ENCODE results near the gene MPV17.
"Not testable (repeated sequence)": the region's sequence is repeated elsewhere in the genome, so short reads cannot be mapped to it uniquely, and the experiment has no call there.

Gene MPV17

DNA sequence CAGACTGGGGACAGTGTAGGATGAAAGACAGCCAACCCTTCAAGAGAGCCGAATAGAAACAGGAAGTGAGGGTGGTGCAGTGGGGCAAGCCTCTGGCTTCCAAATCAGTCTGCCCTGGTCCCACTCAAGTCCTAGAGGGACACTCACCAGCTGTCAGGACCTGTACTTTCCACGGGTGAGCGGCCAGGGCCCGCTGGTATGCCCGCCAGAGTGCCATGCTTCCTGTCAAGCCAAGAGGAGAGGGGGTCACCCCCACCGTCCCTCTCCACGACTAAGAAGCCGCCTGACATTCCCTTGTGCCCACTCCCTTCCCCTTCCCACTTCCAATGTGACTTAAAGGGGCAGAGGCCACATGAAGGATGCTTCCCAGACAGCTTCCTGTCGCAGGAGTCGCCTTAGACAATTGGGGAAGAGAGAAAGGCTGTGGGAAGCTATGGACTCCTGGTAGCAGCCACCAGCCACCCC lies 564 bp downstream of the MPV17 start:
- no peak for DNase-seq (ENCODE audit: low spot score)

DNA sequence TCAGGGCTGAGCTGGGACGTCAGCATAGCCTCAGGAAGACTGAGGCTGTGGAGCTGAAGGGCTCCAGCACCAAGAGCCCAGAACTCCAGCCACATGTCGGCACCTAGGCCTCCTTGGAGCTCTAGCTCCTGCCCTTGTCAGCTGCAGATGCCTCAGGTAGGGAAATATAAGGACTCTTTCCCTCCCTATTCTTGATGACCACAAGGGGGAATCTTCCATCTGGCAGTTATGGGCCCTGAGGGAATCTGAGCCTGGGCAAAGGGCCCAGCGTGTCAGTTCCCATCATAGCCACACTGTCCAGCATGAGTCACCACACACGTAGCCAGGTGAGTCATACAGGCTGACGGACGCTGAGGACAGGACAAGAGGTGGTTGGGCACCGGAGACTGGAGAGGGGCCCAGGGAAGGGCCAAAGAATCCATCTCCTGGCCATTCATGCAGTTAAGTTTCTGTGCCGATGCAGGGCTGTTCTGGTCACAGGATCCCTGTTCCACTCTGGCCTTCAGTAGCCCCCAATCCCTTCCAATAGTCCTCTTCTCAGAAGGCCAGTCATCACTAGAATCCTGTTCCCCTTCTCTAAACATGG lies 1.8 kb downstream of the MPV17 start:
- DNase-seq (ENCODE audit: low spot score), result peak; percentile 74

GRCh38 chr2:27319839-27320238 lies 3.1 kb downstream of the MPV17 start:
- not testable (repeated sequence) for DNase-seq (ENCODE audit: low spot score)

DNA sequence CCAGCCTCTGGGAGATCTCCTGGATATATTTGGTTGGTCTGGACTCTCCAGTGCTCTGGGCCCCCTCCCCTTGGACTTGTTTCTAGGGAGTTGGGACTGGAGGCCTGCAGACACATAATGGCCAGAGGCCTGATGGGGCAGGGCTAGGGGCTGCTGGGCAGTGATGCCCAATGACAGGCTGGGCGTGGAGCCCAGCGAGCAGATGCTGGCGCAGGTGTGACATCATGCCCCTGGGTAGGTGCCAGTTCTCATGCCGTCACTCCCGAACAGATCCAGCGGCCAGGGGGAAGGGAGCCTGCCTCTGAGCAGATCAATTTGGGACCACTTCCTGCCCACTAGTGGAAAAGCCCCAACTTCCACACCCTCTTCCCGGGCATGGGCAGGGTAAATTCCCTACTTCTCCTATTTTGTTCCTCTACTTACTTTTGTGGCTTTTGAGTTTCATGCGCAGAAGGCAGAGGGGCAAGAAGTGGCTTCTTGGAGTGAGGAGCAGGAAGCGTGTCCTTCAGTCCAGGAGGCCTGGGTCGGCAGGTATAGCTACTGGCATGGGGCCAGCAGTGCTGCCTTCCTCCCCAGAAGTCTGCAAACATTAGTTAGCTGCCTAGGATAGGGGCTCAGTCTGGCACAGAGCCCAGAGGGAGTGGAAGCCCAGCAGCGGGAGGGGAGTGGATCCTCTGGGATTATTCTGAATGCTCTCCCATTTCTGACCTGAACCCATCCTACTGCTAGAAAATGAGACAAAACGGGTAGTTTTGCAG lies 6.1 kb downstream of the MPV17 start:
- DNase-seq (ENCODE audit: low spot score), result no peak

DNA sequence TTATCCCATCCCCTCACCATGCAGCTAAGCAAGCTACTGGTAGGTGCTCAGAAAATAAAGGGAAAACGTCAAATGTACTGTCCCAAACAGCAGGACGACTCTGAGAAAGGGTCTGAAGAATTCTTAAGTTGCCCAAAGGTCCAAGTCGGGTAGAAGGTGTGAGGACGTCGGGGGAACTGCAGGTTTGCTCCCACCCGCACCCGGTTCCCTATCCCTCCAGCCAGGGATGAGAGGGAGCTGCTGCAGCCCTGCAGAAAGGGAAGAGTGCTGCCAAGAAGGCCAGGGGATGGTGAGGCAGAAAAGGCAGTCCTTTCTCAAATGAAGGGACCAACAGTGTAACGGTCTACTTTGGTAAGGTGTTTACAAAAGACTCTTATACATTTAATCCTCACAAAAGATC lies 7.8 kb downstream of the MPV17 start:
- DNase-seq (ENCODE audit: low spot score), result no peak

GRCh38 chr2:27314709-27315108 lies 8.2 kb downstream of the MPV17 start:
- no peak for DNase-seq (ENCODE audit: low spot score)

DNA sequence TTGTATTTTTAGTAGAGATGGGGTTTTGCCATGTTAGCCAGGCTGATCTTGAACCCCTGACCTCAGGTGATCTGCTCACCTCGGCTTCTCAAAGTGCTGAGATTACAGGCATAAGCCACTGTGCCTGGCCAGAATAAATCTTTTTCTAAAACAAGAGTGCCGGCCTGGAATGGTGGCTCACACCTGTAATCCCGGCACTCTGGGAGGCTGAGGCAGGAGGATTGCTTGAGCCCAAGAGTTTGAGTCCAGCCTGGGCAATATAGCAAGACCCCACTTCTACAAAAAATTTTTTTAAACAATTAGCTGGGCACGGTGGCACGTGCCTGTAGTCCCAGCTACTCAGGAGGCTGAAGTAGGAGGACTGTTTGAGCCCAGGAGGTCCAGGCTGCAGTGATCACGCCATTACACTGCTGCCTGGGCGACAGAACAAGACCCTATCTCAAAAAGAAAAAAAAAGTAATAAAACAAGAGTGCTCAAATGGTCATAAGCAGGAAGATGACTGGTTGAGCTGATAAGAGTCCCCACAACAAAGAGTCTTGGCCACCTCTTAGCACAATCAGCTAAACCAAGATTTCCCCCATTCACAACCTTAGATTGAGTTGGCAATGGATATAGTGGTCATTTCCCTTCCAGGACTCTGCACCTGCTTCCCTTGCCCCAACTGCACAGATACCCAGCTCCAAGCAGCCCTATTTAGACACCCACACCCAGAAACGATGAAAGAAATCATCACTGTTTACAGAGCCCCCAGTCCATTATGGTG lies 8.8 kb downstream of the MPV17 start:
- DNase-seq (ENCODE audit: low spot score), result no peak

- no peak for DNase-seq (ENCODE audit: low spot score)
Observed at GRCh38 chr2:27312152-27312551, 10.7 kb downstream of the MPV17 start.

DNA sequence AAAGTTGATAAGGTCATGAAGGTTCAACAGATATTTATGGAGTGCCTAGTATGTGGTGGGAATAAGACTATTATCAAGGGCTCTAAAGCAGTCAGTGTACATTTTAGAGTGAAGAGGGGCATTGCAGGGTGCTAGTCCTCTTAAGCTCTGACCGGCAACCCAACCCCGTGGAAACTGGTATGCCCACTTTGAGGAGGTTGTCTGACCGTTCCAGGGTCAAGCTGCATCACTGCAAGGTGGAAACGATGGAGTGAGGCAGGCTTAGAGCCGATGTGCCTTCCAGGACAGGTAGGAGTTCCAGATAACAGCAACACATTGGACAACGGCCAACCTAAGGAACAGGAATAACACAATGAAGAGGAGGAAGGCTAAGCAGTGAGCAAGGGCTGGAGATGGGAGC lies 13.2 kb downstream of the MPV17 start:
- DNase-seq (ENCODE audit: low spot score), result no peak

DNA sequence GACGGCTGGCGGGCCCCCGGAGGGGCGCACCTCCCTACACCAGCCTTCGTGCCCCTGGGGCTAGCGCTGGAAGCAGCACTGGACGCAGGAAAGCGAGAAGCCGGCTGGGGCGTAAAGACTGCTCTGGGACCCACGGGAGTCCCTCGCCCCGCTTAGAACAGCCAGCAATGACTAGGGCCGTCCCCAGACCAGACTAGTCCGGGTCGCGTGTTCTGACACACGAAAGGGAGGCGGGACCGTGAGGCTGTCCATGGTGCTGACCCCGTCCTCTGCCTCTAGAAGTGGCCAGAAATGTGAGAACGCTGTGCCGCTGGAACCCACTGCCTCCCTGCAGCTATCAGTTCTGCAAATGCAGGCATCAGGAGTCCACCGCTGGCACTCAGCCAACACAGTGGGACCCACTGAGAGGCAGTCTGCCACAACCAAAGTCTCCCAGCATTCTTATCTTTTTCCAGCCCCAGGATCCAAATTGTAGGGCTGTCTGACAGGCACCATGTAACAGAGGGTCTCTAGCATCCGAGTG lies 14.5 kb downstream of the MPV17 start, which contains the start of gene UCN:
Gene UCN (minus strand): TSS at position 87 of the 523 bp plus-strand sequence. CDS start 550 bp downstream, outside the sequence.
- DNase-seq (ENCODE audit: low spot score), result peak; percentile 55

DNA sequence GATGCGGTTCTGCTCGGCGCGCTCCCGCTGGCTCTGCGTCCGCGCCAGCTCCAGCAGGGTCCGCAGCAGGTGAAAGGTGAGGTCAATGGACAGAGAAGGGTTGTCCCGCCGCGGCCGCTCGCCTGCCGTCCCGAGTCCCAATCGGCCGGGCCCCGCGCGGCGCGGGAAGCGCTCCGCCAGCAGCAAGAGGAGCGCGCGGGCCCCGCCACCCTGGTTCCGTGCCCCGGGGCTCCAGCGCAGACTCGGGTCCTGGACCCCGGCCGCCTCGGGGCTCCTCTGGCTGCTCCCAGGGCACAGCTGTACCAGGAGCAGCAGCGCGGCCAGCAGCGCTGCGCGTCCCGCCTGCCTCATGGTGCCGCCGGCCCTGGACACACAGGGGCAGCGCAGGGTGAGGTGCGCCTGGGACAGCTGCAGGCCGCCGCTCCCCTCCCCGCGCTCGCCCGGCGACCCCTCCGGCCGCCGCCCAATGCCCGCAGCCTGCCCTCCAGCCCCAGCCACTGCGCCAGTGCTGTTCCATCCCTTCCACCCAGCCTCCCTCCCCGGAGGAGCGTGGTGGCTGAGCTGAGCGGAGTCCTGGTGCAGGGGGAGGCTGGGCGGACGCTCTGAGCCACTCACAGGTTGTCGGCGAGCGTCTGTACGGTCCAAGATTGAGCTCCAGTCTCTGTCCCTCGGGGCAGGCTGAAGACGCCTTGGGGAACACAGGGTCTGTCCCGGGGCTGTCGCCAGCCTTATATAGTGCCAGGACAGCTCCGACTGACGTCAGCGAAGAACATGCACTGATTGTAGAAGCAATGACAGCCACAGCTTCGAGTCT lies 15.1 kb downstream of the MPV17 start:
- no peak for DNase-seq (ENCODE audit: low spot score)

DNA sequence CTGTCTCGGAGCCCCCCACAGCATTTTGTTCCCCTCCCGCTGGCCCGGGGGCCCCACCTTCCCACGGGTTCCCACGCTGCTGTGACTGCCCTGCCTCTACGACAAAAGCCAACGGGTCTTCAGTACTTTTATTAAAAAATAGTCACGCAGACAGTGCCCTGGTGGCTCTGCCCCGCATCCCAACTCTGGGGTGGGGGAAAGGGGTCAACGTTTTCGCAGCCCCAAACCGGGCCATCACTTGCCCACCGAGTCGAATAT lies 15.7 kb downstream of the MPV17 start:
- no peak for DNase-seq (ENCODE audit: low spot score)

DNA sequence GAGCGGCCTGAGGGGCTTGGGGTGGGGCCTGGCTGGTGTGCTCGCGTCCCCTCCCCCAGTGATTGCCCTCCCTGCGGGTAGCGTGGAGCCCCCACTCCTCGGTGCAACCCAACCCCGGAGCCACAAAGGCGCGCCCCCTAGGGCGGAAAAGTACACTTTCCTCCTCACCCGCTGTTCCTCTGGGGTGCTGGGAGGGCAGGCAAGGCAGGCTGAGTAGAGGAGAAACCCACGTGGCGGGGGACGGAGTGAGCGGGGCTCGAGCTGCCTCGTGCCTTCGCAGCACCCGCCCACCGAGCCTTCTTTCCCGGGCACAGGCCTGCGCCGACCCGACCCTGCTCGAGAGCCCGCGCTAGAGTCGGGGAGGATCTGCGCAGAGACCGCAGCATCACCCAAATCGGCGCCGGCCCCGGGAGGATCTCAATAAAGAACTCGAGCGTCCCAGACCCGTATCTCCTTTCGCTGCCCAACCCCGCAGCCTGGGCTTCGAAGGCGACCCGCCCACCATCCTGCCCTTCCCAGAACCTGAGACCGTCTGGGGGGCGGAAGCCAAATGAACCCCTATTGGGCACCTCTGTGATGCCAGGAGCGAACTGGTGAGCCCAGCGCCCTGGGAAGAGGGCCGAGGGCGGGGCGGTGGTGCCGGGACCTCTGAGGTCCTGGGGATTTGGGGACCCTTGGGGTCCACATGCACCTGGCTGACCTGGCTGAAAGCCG lies 16.2 kb downstream of the MPV17 start:
- DNase-seq (ENCODE audit: low spot score), result no peak

DNA sequence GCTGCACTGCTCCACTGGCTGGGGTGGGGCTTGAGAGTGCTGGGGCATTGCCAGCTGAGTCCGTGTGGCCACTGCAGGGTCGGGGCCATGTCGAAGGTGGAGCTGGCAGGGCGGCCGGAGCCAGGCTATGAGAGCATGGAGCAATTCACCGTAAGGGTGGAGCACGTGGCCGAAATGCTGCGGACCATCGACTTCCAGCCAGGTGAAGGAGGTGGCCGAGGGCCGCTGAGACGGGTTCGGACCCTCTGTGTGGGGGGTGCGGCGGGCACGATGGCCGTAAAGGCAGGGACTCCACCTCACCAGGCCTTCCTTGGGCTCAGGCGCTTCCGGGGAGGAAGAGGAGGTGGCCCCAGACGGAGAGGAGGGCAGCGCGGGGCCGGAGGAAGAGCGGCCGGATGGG lies 16.8 kb downstream of the MPV17 start:
- no peak for DNase-seq (ENCODE audit: low spot score)

DNA sequence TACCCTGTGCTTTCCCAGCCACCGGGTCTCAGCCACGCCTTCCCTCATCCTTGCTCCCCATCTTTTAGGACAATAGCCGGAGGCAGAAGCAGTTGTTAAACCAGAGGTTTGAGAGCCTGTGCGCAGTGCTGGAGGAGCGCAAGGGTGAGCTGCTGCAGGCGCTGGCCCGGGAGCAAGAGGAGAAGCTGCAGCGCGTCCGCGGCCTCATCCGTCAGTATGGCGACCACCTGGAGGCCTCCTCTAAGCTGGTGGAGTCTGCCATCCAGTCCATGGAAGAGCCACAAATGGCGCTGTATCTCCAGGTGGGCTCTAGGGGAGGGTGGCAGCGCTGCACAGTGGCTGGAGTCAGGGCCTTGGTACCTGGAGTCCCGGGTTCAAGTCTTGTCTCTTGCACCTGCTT lies 17.4 kb downstream of the MPV17 start:
- DNase-seq (ENCODE audit: low spot score), result no peak

DNA sequence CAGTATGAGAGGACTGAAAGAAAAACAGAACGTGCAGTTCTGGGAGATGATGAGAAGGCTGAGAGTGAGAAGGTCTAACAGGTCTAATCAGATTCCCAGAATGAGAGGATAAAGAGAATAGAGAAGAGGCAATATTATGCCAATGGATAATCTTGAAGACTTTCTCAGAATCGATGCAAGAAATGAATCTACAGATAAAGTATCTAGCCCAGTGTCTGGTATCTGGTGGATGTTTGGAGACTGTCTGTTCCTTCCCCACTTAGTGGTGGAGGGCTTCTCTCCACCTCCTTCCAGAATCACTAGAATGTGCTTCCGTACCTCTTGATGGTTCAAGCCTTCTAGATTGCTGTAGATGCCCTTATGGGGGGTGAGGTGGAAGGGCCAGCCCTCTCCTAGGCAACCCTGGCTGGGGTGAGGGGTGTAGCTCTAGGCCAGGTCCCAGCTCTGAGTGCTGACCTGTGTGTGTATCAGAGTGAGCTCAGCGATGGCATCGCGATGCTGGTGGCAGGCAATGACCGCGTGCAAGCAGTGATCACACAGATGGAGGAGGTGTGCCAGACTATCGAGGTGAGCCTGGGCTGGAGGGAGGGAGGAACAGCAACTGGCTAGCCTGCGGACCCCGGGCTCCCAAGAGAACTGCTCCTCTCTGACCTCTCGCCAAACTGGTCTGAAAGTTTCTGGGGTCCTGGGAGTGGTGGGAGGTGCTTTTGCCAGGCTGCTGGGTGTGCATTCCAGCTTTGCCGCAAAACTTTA lies 18.2 kb downstream of the MPV17 start:
- DNase-seq (ENCODE audit: low spot score), result no peak

DNA sequence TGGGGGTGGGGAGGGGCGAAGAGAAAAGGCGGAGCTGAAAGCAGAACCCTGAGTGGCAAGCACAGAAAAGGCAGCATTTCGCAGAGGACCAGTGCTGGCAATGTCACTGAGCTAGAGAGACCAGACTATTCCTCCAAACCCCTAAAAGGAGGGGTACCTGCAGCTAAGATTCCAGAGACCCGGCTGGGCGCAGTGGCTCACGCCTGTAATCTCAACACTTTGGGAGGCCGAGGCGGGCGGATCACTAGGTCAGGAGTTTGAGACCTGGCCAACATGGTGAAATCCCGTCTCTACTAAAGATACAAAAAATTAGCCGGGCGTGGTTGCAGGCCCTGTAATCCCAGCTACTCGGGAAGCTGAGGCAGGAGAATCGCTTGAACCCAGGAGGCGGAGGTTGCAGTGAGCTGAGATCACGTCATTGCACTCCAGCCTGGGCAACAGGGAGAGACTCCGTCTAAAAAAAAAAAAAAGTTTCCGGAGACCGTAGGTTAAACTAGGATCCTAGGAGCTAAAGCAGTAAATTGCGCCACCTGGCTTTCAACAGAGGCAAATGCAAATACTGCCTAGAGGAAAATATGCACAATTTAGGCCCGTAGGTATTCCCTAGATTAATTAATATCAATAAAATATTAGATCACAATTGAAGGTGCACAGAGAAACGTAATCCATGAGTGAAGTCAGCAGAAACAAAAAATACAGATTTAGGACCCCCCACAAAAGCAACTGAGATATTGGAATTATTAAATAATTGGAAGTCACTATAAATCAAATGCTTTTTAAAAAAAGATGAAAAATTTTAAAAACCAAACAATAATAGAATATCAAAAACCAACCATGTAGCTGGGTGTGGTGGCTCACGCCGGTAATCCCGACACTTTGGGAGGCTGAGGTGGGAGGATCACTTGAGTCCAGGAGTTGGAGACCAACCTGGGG lies 19.5 kb downstream of the MPV17 start:
- peak; percentile 88 for DNase-seq (ENCODE audit: low spot score)

DNA sequence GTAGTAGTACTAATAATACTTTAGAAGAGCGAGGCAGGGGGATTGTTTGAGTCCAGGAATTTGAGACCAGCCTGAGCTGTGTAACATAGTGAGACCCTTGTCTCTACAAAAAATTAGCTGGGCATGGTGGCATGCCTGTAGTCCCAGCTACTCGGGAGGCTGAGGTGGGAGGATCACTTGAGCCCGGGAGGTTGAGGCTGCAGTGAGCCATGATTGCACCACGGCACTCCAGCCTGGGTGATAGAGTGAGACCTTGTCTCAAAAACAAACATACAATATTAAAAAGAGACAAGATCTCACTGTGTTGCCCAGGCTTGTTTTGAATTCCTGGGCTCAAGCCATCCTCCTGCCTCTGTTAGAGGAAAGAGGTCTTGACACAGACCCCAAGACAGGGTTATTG lies 22.3 kb downstream of the MPV17 start:
- DNase-seq (ENCODE audit: low spot score), result not testable (repeated sequence)

DNA sequence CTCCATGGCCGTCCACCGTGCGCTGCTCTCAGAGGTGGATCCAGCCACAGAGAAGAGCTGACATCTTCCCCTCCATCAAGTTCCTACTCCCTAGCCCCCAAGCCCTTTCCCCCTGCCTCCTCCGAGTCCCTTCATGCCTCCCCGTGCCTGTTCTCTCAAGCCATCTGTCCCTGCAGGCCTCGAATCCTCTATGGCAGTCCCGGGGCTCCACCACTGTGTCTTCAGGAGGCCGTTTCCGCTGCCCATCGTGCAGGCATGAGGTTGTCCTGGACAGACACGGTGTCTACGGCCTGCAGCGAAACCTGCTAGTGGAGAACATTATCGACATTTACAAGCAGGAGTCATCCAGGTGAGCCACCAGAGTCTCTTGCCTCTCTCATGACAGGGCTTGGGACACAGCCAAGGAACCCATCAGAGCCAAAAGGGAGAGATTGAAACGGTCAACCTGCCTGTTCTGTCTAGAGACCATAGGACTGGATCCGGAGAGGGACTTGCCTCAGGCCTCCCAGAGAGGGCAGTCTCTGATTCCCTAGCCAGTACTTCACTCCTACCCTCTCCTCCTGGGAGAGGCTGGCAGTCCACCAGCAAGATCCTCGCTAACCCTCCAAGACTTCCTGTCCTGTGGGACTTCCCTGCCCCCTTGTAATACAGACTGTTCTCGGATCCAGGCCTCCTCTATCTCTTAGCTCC lies 24.4 kb downstream of the MPV17 start:
- DNase-seq (ENCODE audit: low spot score), result no peak
